Astrocyte (in vitro differentiated cells and primary cell): ENCODE measurements around the gene GGCX. TPM values are rescaled to one million over a fixed set of nuclear protein-coding genes. Genes with fewer than 3 reads are reported as not detected.

Experiments
- DNase-seq: peaks from one replicate; pipeline ENCODE4 v3.0.0-alpha.2; 2010; ENCODE audit warnings: low read depth
- FAIRE-seq: peaks from 2 replicates; lab custom pipeline; 2011; peaks lifted over from hg19 to GRCh38; lab: Jason Lieb, UNC
- H2AFZ ChIP-seq: 2 replicates; pipeline ENCODE4 v1.6.0; 2012; ENCODE audit warnings: low read depth, low read length, inconsistent platforms
- H3K27ac ChIP-seq: 2 replicates; pipeline ENCODE4 v1.5.1; 2011; ENCODE audit warnings: low read depth, low read length, inconsistent platforms
- H3K27me3 ChIP-seq: 2 replicates; pipeline ENCODE4 v1.6.0; 2011; ENCODE audit warnings: low read length, inconsistent platforms; ENCODE audit not compliant: insufficient read depth
- H3K36me3 ChIP-seq: 2 replicates; pipeline ENCODE4 v1.5.1; 2011; ENCODE audit warnings: low read length, inconsistent platforms; ENCODE audit not compliant: insufficient read depth
- H3K4me1 ChIP-seq: 2 replicates; pipeline ENCODE4 v1.5.1; 2011; ENCODE audit warnings: low read length, inconsistent platforms; ENCODE audit not compliant: insufficient read depth
- H3K4me2 ChIP-seq: 2 replicates; pipeline ENCODE4 v1.6.0; 2012; ENCODE audit warnings: low read length, inconsistent platforms
- H3K4me3 ChIP-seq: 2 replicates; pipeline ENCODE4 v1.5.1; 2011; ENCODE audit warnings: low read depth, mild to moderate bottlenecking, low read length, inconsistent platforms; ENCODE audit not compliant: insufficient read depth
- H3K79me2 ChIP-seq: 2 replicates; pipeline ENCODE4 v1.6.0; 2012; ENCODE audit warnings: mild to moderate bottlenecking, low read length, inconsistent platforms; ENCODE audit not compliant: insufficient read depth
- H3K9ac ChIP-seq: 2 replicates; pipeline ENCODE4 v1.6.0; 2012; ENCODE audit warnings: mild to moderate bottlenecking, low read length, inconsistent platforms
- H3K9me3 ChIP-seq: 2 replicates; pipeline ENCODE4 v1.5.1; 2012; ENCODE audit warnings: low read depth, mild to moderate bottlenecking, low read length, inconsistent platforms; ENCODE audit not compliant: insufficient read depth
- H4K20me1 ChIP-seq: 2 replicates; pipeline ENCODE4 v1.6.0; 2012; ENCODE audit warnings: low read length, inconsistent platforms; ENCODE audit not compliant: insufficient read depth
- H3K27ac Mint-ChIP-seq: one replicate; pipeline ENCODE4 v1.8.0; 2021; ENCODE audit warnings: mild to moderate bottlenecking, mixed read lengths; ENCODE audit not compliant: unreplicated experiment
- H3K27me3 Mint-ChIP-seq: one replicate; pipeline ENCODE4 v1.8.0; 2021; ENCODE audit warnings: low read depth, mixed read lengths; ENCODE audit not compliant: unreplicated experiment
- H3K36me3 Mint-ChIP-seq: one replicate; pipeline ENCODE4 v1.8.0; 2021; ENCODE audit warnings: low read depth, mixed read lengths; ENCODE audit not compliant: unreplicated experiment
- H3K4me1 Mint-ChIP-seq: one replicate; pipeline ENCODE4 v1.8.0; 2021; ENCODE audit warnings: low read depth, mixed read lengths; ENCODE audit not compliant: unreplicated experiment
- H3K4me3 Mint-ChIP-seq: one replicate; pipeline ENCODE4 v1.8.0; 2021; ENCODE audit warnings: mild to moderate bottlenecking, moderate library complexity, mixed read lengths; ENCODE audit not compliant: unreplicated experiment
- H3K9me3 Mint-ChIP-seq: one replicate; pipeline ENCODE4 v1.8.0; 2021; ENCODE audit warnings: mild to moderate bottlenecking, mixed read lengths; ENCODE audit not compliant: unreplicated experiment
- CTCF ChIP-seq: IDR thresholded peaks from 2 replicates; pipeline ENCODE4 v1.5.1; 2011; ENCODE audit warnings: low read depth, mild to moderate bottlenecking, inconsistent platforms, low read length, moderate library complexity; ENCODE audit not compliant: insufficient read depth
- EZH2 ChIP-seq: IDR thresholded peaks from 2 replicates; pipeline ENCODE4 v1.6.1; 2012; ENCODE audit warnings: mild to moderate bottlenecking, low read length, inconsistent platforms; ENCODE audit not compliant: insufficient read depth
- total RNA-seq: library from RNA; stranded (reverse); gene quantifications from 2 replicates; pipeline ENCODE4 v1.2.1, GENCODE V29; 2021

GGCX gene
- total RNA-seq, 1 donor from 2014 or later: 79.0 TPM

DNA sequence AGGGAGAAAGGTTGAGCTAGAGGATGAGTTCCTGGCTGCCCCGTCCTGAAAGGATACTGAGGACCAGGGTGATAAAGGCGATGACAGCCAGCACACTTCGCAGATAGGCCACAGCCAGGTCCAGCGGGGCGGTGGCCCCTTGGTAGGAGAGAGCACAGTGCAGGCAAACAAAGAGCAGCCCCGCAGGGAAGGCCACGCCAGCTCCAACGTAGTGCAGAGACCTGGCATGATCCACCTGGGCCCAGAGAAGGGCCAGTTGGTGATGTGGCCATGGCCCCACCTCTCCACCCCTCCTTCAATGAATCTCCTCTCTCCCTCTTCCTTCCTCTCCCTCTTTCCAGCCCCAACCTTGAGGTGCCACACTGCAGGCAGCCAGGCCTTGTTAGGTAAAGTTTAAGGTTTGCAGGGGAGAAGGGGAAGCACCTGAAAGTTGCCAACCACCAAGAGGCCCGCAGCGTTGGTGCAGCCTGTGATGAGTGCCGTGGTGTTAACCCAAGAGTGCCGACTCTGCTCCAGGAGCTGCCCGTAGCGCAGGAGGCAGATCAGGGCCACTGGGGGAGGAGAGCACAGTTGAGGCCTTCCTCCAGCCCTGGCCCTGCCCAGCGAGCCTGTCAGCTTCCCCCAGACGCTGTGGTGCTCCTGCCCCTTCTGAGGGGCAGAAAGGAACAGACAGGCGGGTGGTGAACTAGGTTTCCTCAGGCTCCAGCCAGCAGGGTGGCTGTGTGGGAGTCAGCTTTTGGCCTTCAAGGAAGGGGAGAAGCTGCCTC lies 38.4 kb upstream of the GGCX start:
- no peak overlapping the region for H3K27ac ChIP-seq
- peaks cover 37% of the 10 kb centered on the region for H3K79me2 ChIP-seq
- FAIRE-seq: no peak
- H3K9ac ChIP-seq: no peak overlapping the region
- H3K9me3 Mint-ChIP-seq: no peaks in the 10 kb centered on the region
- no peaks in the 10 kb centered on the region for H3K9me3 ChIP-seq
- H3K4me3 Mint-ChIP-seq: no peak overlapping the region
- H3K36me3 Mint-ChIP-seq: peaks cover 10% of the 10 kb centered on the region
- H3K4me1 ChIP-seq: peaks cover 19% of the 10 kb centered on the region
- no peak overlapping the region for H2AFZ ChIP-seq
- H3K4me3 ChIP-seq: no peak overlapping the region
- H3K4me1 Mint-ChIP-seq: peaks cover 16% of the 10 kb centered on the region
- no peak overlapping the region for H3K4me2 ChIP-seq
- peaks cover 28% of the 10 kb centered on the region for H4K20me1 ChIP-seq
- TF ChIP-seq EZH2 (no peak), CTCF (no peak)
- peaks cover 8% of the 10 kb centered on the region for H3K36me3 ChIP-seq
- no peaks in the 10 kb centered on the region for H3K27me3 ChIP-seq
- no peak for DNase-seq
- H3K27ac Mint-ChIP-seq: no peak overlapping the region
- H3K27me3 Mint-ChIP-seq: no peaks in the 10 kb centered on the region

DNA sequence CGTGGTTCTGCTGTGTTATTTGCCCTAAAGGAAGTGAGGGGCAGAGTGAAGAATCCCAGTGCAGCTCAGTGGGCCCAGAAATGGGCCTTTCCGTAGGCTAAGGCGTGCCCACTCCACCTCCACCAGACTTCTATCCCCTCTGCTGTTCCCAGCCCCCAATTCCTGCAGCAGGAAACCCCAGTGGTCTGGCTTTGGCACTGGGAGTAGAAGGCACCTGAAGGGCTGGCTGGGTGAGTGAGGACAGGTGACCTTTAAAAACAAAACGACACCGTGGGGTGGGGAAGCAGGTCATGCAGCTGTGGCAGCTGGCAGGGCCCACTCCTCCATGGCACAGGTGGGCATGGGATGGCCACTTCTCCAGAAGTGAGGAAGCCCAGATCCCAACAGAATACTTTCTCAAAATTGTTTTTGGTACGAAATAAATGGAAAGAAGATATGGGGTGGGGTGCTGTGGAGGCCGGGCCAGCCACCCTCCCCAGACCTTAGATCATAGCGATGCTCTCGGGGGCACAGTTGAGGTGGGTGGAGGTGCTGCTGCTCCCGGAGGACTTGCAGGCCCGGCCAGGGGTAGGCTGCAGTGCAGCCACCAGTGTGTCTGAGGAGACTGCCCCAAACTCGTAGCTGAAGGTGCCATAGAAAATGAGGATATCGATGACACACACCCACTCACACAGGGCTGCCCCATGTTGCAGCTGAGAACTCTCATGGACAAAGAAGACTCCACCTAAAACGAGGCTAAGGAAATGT lies 37.5 kb upstream of the GGCX start:
- Histone ChIP-seq H3K27ac (no peak overlapping the region), H3K27me3 (no peaks in the 10 kb centered on the region), H3K9me3 (no peaks in the 10 kb centered on the region), H3K4me1 (peaks cover 21% of the 10 kb centered on the region), H3K4me2 (no peak overlapping the region), H3K4me3 (no peak overlapping the region), H3K79me2 (peaks cover 34% of the 10 kb centered on the region), H2AFZ (no peak overlapping the region), H3K9ac (no peak overlapping the region), H4K20me1 (peaks cover 24% of the 10 kb centered on the region), H3K36me3 (peaks cover 8% of the 10 kb centered on the region)
- no peak overlapping the region for H3K27ac Mint-ChIP-seq
- H3K4me3 Mint-ChIP-seq: no peak overlapping the region
- FAIRE-seq: no peak
- DNase-seq: no peak
- H3K4me1 Mint-ChIP-seq: peaks cover 15% of the 10 kb centered on the region
- H3K9me3 Mint-ChIP-seq: no peaks in the 10 kb centered on the region
- H3K36me3 Mint-ChIP-seq: peaks cover 10% of the 10 kb centered on the region
- TF ChIP-seq CTCF (no peak), EZH2 (no peak)
- H3K27me3 Mint-ChIP-seq: no peaks in the 10 kb centered on the region
